HS-27A (cell line): Measurements from ENCODE around the gene PCNX2.
"Not testable (repeated sequence)": the region's sequence is repeated elsewhere in the genome, so short reads cannot be mapped to it uniquely, and the experiment has no call there.

ENCODE experiments used
- DNase-seq: peaks from one replicate; pipeline ENCODE4 v3.0.0-alpha.2; 2012; ENCODE audit warnings: low read depth, missing footprints

PCNX2 gene

GRCh38 chr1:233010146-233010545 lies 285.4 kb downstream of the PCNX2 start:
- DNase-seq, result no peak

GRCh38 chr1:233006541-233006973 lies 289.0 kb downstream of the PCNX2 start:
- no peak for DNase-seq

DNA sequence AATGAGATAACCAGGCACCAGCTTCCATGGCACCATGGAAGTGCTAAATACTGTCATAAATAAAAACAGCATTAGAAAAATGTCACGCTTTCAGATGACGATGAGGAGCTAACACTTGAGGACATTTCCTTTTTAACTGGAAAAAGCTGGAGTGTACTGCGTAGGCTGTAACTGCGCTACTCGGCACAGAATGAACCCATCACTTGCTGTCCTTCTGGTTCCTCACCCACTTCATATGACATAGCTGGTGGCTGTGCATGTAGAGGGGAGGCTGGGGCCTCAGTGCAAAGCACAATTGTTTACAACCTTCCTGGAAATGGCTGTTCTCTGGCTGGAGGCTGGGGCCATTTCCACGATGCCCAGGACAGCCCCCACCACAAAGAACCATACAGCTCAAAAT lies 289.4 kb downstream of the PCNX2 start:
- DNase-seq, result no peak

DNA sequence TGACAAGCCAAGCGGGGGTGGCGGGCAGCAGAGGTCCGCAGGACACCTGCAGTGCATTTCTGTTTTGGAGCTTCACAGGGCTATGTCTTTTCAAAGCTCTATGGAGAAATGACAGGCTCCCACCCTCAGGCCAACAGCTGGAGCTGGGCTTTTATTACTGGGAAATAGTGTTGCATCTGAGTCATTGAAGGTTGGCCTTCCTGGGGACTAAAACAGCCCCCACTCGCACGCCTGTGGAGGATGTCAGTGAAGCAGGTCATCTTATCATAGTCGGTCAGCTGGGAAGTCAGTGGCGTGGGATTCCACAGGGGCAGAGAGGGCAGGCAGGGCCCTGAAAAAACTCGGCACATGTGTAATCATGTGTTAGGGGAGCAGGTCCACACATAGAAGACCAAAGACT lies 289.8 kb downstream of the PCNX2 start:
- no peak for DNase-seq

DNA sequence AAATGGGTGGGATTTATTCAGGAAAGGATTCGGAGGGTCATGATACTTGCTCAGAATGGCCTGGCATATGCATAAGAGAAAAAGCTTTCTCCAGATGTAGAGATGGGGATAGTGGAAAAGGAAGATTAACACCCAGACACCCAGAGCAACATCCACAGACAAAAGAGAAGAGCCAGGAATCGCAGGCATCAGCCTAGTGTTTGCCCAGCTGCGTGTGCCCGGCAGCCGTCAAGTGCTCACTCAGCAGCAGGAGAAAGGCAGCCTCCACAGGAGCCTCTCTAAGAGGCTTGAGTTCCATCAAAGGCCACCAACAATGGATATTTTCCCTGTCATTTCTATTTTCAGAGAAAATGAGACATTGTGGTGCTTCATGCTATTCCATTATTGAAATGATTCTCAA lies 290.4 kb downstream of the PCNX2 start:
- DNase-seq, result no peak

- no peak for DNase-seq
These were observed 291.1 kb downstream of the PCNX2 start for GRCh38 chr1:233004451-233004850.

DNA sequence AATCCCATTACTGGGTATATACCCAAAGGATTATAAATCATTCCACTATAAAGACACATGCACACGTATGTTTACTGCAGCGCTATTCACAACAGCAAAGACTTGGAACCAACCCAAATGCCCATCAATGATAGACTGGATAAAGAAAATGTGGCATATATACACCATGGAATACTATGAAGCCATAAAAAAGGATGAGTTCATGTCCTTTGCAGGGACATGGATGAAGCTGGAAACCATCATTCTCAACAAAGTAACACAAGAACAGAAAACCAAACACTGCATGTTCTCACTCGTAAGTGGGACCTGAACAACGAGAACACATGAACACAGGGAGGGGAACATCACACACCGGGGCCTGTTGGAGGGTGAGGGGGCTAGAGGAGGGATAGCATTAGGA lies 291.9 kb downstream of the PCNX2 start:
- DNase-seq, result not testable (repeated sequence)

DNA sequence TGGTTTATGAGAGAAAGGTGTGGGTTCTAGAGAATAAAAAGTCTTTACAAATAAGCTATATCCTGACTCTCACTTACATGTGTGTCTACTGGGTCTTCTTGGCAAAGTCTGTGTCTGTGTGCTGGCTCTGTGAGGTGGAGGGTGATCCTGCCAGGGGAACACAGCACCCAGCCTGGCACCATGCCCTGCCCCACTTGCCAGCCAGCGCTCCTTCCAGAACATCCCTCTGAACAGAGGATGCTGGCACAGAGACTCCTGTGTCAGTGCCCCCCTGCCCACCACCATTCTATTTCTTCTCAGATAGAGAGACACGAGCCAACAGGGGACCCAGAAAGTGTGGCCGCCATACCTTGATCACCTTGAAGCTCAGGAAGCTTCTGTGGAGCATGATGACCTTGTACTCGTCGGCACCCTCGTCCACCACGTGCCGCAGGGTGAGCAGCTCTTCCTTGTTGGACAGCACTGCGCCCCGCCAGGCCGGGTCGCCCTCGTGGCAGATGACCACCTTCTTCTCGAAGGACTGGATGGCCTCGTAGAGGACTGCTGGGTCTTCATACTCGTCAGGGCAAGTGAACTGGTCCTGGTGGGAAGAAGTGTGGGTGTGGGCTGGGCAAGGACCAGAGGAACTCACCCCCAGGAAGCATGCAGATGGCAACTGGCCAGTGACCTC lies 295.4 kb downstream of the PCNX2 start:
- no peak for DNase-seq

GRCh38 chr1:232998646-232999045 lies 296.9 kb downstream of the PCNX2 start:
- no peak for DNase-seq

DNA sequence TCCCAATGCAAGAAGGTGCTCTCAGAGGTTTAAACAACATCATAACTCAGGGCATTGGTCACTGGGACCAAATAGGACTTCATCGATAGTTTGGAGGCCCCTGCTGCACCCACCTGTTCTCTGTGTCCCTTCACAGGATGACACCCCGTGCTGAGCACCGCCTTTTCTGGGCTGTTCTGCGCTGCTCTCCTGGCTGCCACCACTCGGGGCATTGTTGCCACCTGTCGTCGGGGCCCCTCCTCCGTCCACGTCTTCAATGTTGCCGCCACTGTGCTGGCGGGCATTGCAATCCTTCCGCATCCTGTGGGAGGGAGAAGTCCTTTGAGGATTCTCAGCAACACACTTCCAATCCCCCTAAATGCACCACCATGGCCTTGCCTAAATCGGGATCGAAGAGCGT lies 297.4 kb downstream of the PCNX2 start:
- DNase-seq, result no peak

DNA sequence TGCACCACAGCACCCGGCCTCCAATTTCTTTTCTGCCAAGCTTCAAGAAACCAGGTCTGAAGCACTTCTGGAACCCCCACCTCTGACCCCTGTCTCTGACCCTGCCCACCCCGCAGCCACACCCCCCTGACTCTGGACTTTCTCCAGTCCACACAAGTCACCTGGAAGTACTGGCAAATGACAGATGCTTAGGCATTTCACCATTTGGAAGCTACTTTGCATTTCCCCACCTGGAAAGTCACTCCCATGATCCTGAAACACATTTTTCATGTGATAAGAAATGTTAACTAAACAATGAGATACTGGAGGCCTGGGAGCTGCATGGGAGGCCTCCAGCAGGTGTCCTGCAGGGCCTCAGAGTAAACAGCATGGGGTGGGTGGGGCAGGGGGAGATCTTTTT lies 299.4 kb downstream of the PCNX2 start:
- DNase-seq, result no peak

DNA sequence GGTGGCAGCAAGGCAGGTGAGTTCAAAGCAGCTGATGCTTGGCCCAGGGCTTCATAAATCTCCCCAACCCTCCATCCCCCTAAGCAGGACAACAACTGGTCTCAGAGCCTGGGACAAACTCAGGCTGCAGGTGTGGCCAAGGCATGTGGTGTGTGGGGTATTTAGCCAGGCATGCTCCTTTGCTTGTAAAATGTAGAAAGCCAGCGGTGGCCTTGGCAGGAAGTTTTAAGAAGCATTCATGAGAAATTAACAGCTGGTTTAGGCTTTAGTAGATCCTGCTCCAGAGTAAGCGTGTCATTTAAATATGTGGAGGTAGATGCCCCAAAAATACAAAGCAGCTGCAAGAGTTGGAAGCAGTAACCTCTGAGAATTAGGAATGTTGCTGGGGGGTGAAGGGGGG lies 300.3 kb downstream of the PCNX2 start:
- DNase-seq, result no peak

DNA sequence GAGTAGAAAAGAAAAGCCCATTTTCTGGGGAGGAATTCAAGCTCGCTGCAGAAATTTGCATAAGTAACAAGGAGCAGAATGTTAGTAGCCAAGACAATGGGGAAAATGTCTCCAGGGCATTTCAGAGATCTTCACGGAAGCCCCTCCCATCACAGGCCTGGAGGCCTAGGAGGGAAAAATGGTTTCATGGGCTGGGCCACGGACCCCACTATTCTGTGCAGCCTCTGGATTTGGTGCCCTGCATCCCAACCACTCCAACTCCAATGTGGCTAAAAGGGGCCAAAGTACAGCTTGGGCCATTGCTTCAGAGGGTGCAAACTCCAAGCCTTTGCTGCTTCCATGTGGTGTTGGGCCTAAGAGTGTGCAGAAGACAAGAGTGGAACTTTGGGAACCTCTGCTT lies 302.0 kb downstream of the PCNX2 start:
- no peak for DNase-seq

DNA sequence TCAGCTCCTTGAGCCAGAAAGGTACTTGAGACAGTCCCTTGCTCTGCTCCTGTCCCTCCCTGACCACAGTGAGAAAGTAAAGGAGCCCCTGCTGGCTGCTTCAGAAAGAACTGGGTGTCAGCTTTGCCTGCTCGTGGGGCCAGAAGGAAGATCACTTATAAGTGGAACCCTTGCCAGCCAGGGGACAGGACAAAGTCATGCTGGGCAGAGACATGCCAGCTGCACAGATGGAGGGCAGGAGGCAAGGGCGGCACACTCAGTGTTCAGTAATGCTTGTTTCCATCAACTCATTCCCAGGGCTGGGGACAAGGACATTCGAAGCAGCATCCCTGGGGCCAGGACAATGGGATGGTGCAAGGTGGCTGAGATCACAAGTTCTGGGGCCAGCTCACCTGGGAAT lies 303.3 kb downstream of the PCNX2 start:
- no peak for DNase-seq

DNA sequence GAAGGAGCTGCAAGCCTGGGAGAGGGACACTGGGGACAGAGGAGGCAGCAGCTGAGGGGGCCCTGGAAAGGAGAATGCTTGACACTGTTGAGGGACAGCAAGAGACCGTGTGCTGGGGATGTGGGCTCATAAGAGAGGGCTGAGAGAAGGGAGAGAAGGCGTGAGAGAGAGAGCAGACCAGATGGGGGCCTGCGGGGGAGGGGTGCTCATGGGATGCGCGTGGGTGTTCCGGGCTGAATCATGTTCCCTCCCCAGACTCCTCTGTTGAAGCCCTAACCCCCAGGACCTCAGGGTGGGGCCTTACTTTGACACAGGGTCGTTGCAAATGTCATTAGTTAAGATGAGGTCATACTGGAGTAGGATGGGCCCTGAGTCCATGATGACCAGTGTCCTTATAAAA lies 304.3 kb downstream of the PCNX2 start:
- DNase-seq, result no peak

DNA sequence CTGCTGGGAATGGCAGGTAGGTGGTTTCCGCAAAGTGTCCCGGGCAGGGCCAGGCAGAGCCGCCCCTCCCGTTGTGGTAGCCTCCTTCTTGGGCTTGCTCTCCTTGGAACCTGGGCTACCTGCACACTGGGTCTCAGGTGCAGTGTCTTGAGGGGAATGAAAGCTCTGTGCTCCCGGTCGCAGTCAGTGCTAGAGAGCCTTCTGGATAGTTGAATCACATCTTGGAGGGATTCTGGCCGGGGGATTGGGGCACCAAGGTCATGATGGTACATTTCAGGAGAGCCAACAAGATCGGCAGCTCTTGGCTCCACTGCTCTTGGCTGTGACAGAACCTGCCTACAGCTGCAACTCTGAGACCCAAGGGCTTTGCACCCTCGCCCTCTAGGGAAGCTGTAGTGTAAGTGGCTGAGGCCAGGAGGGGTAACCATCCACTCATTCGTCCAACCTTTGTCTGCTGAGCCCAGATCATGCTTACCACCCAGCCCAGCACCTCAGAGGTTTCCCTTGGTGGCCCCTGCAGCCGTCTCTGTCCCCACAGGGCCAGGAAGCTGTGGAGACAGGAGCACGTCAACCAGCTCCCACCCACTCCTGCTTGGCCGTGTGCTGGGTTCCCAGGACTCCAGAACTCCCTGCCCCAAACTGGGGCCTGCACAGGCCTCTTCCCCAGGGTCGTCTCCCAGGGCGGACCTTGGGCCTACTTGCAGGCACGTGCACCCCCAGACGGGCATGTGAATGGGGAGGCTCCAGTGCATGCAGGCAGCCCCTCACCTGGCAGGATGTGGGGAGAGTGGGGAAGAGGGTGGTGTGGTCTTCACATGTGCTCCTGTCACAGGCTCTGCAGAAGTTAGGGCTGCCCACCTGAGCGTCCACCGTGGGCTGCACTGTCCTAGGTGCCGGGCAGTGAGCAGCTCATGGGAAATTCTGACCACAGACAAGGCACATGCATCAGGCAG lies 305.1 kb downstream of the PCNX2 start:
- no peak for DNase-seq

DNA sequence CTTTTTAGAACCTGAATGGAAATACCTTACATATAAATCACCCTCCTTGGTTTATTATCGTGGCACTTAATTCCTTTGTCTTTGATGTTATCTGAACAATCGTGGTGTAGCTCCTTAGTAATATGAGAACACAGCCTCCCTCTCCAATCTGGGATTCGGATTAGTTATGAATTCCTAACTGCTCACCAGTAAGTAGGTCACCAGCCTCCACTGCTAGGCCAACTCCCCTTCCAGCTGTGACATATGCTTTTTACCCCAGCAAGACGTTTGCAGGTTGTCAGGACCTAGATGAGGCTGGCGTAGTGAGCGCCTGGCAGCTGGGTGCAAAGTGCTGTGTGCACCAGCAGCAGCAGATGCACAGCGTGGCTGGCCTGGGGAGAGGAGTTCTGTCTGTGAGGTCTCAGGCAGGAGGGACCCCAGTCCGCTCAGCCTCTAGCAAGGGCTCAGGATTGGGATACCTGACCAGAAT lies 306.9 kb downstream of the PCNX2 start:
- no peak for DNase-seq

- no peak for DNase-seq
These were observed 307.8 kb downstream of the PCNX2 start for GRCh38 chr1:232987774-232988140.

DNA sequence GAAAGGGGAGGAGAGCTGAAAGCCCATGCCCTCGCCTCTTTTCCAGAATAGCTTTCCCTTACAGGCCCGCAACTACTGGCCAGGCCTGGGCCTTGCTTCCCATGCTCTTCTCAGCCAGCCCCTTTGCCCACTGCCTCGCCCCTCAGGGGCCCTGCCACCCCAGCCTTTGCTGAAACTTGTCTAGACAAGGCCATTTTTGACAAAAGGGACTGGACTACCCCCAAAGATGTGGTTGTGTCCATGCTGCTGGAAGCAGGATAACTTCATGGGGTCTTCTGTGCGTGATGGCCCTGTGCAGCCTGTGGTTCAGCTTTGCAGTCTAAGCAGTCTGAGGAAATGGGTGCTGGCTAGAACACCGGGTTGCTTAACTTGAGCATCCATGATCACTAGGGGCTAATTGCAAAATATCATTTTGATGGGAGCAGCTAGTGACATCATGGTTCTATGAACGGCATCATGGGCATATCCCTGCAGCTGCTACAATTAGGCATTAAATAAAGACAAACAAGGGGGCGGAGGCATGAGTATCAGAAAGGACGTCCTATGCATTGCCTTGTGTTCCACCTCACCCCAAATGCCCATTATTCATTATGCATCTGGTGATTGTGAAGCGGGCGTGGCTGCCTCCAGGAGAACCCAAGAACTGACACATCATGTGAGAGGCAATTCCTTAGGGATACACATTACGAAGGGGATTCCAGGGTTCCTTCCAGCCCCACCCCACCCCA lies 308.3 kb downstream of the PCNX2 start:
- DNase-seq, result no peak

GRCh38 chr1:232986527-232986922 lies 309.0 kb downstream of the PCNX2 start:
- no peak for DNase-seq

DNA sequence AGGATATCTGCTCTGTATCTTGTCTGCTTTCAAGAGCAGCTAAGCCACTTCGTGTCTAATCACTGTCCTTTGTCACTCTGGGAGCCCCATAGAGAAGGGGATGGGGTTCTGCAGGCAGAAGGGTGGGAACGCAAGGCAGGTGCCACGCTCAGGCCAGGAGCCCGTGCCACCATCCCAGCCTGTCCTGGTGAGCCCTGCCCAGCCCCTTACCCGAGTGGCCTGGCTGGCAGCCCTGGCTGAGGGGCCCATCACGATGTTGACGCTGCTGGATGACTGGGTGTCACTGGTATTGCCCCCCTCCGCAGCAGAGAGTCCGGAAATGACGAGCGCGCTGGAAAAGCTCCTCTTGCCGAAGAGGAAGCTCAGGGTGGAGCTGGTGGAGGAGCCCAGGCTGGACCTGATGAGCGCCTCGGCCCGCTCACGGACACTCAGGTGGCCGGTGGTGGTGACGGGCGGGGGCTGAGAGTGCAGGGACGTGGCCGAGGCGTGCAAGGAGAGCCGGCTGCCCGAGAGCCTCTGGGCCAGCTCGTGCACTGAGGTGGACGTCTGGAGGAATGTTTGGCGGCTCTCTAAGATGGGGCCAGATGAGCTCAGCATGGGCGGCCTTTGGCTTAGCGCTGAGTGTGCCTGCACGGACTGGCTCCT lies 309.5 kb downstream of the PCNX2 start:
- no peak for DNase-seq
